HG03108 (cell line): ENCODE data around the gene PDK3.

ENCODE experiments used
- ATAC-seq: cut with Tn5 transposase; IDR thresholded peaks from one replicate; pipeline ENCODE4 v1.9.1; 2021; ENCODE audit warnings: moderate library complexity; ENCODE audit not compliant: unreplicated experiment

PDK3 gene

DNA sequence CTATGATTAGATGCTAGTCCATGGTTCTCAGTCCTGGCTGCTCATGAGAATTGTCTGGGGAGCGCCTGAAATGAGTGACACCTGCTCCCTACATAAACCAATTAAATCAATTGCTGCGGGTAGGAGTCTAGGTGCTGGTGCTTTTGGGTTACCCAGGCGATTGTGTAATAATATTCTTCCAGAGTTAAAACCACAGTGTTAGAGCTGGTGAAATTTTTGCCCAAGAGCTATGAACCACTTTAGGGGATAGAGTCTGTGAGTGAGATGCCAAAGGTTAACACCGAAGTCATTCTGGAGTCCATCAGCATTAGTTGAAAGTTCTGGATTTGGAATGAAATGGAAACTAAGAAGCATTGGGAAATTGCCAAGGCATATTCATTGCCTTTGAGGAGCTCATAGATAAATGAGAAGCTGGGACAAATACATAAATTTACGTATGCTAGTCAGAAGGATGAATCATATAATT lies 15.3 kb downstream of the PDK3 start:
- peak; percentile 30 for ATAC-seq

DNA sequence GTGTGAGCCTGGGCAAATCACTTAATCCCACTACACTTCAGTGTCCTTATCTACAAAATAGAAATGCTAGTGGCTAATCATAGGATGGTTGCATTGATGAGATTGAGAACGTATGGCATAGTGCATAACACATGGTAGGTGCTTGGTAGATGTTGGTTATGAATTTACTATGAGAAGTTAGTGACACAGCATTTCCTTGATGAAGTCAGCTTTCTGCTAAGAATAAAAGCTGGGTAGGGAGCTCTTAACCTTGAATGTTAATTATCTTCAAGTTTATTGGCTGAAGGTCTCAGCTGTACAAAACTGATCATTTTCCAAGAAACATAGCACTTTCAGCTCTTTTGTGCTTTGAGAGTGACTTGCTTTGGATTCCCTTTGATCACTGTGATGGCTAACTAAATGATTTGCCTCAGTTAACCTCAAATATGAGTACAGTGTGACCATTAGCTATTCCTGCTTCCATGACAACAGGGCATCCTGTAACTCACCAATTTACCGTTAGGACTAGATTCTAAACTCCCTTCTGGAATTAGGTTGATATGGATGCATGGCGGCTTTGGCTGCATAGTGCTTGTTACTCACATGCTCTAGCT lies 17.8 kb downstream of the PDK3 start:
- ATAC-seq, result no peak

DNA sequence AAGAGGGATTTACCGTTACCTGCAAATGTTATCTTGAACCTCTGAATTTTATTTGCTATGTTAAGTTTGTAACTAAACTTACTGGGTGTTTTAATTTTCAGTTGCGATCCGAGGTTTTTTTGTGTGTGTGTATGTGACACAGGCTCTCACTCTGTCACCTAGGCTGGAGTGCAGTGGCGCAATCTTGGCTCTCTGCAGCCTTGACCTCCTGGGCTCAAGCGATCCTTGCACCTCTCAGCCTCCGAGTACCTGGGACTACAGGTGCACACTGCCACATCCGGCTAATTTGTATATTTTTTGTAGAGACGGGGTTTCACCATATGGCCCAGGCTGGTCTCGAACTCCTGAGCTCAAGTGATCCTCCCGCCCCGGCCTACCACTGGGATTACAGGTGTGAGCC lies 18.5 kb downstream of the PDK3 start:
- ATAC-seq, result no peak

GRCh38 chrX:24485323-24485722 lies 20.2 kb downstream of the PDK3 start:
- ATAC-seq, result no peak

DNA sequence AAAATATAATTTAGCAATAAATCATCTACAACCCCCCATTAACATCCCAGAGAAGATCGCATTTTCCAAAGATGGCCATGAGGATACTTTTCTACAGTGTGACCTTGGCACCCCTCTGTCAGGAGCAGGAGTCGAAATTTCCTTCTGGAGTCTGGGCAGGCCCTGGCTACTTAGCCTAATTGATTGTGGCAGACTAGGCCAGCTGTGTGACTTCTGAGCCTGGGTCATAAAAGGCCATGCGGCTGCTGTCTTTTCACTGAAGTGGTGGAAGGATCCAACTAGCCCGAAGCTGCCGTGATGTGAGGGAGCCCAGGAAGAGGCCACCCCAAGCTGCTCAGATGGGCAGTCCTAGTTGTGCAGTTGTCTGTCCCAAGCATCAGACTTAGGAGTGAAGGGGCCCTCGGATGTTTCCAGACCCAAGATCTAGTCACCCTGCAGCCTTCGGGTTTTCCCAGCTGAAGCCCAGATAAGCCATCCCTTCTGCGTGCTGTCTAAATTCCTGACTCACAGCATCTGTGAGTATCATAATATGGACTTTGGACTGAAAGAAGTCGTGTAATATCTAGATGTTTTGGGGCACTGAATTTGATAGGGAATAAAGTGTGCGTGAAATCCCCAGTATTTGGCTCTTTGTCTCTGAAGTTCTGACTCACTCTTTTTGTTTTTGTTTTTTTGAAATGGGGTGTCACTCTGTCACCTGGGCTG lies 21.0 kb downstream of the PDK3 start:
- no peak for ATAC-seq

DNA sequence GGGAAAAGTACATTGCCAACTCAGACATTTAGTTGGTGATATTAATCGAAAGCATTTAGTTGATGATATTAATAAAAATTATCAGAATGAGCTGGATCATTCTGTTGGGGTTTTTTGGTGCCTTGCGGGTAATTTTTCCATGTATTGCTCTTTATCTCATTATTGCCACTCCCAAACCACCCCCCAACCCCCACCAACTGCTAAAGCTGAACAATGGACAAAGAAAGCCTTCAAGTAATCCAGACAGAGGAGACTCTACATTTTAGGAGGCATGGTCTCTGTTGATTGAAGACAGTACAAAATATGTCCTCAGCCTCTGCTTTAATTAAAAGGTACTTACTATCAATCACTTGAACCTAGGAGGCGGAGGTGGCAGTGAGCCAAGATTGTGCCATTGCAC lies 22.5 kb downstream of the PDK3 start:
- ATAC-seq, result no peak

- no peak for ATAC-seq
Measured at GRCh38 chrX:24491741-24492140, 26.7 kb downstream of the PDK3 start.

GRCh38 chrX:24493740-24494581 lies 28.9 kb downstream of the PDK3 start:
- no peak for ATAC-seq

GRCh38 chrX:24494647-24495075 lies 29.6 kb downstream of the PDK3 start:
- no peak for ATAC-seq

GRCh38 chrX:24495700-24496099 lies 30.6 kb downstream of the PDK3 start:
- ATAC-seq, result no peak

GRCh38 chrX:24498181-24498580 lies 33.1 kb downstream of the PDK3 start:
- ATAC-seq, result no peak

GRCh38 chrX:24498975-24499374 lies 33.9 kb downstream of the PDK3 start:
- ATAC-seq, result no peak

- no peak for ATAC-seq
Measured at GRCh38 chrX:24506082-24506481, 41.0 kb downstream of the PDK3 start.

- ATAC-seq, result no peak
Measured at GRCh38 chrX:24508375-24508774, 43.3 kb downstream of the PDK3 start.

DNA sequence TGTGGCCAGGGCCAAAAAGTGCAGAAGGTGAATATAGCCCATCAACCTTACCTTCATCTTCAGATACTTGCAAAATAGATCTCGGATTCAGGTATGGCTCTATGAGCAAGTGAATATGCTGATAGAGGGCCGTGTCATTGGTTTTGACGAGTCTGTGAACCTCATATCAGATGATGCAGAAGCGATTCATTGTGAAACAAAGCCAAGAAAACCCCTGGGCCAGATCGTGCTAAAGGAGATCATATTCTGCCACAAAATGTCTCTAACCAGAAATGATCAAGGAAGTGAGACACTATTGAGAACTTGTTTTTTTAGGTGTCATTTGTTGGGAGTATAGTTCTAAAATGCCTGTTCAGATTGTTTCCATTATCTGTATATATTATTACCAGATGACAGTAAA lies 48.3 kb downstream of the PDK3 start:
- ATAC-seq, result peak; percentile 91

DNA sequence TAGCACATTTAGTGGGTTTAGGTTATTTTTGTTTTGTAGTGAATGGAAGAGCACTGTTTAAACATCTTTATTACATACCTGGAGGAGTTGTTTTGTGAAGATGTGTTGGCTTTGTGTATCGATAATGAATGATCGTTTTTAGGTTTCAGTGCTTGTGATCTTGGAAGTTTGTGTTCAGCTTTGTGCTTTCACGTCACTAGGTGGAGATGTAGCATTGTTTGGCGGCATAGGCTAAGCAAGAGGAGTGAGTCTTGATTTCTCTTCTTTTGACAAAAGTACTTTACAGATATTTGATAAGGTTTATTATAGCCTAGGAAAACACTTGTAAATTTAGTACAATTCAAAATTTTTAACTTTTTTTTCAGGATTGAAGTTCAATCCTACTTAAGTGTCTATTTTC lies 50.4 kb downstream of the PDK3 start:
- no peak for ATAC-seq

DNA sequence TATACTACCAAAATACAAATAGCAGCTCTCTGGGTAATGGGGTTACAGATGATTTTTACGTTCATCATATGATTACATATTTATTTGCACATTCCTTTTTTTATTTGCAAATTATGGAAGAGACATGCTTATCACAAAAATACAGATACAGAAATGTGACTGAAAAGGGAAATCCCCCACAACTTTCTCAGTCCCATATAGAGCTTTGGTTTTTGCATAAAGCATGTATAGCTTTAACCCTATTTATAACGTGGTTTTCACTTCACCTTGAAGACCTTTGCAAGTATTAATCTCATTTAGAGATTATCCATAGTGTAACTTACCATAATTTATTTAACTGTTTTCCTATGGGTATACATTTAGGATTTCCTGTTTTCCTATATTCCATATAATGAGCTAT lies 55.4 kb downstream of the PDK3 start:
- no peak for ATAC-seq

GRCh38 chrX:24525455-24525854 lies 60.4 kb downstream of the PDK3 start:
- ATAC-seq, result no peak

DNA sequence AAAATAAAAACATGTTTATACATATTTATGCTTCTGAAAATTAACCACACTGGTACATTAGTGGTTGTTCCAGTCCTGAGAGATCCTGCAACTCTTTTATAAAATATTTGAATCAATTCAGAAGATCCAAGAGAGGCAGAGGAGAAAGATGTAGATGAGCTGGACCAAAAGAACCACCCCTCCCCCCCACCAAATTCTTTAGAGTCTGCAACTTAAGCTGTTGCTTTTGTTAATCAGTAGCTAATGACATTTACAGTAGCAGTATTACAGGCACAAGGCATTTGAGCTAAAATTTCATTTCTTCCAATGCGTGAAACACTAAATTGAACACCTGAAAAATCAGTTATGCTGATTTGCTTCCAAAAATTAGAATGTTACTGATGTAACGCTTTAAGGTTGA lies 61.5 kb downstream of the PDK3 start:
- ATAC-seq, result no peak

GRCh38 chrX:24528605-24529004 lies 63.5 kb downstream of the PDK3 start:
- no peak for ATAC-seq

DNA sequence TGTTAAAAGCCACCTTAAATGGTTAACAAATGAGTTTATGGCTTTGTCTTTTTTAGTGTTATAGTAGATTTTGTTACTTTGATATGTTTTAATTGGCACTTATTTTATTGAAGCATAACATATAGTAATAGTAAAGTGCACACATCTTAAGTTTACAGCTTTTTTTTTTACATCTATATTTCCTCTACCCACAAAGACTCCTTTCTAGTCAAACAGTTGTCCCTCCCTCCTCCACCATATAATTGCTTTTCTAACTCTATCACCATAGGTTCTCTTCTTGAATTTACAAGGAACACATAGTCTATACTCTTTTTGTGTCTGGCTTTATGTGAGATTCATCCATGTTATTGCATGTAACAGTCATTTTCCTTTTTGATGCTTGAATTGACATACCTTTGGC lies 71.5 kb downstream of the PDK3 start:
- ATAC-seq, result no peak

DNA sequence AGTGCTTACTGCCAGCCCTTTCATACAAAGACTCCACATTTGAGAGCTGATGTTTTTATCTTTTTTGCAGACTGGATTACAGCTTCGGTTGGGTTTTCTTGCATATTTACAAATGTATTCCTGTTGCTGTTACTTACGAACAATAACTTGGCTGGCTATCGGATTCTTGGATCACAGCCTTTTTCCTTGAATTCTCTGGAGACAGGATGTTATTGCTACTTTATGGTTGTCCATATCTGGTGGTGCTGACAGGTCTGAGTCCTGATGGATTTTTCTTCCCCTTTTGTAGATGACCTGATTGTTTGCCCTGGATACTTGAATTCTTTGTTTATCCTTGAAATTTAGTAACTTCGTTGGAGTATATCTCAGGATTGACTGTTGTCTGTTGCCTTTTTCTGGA lies 77.7 kb downstream of the PDK3 start:
- ATAC-seq, result no peak
